Kidney capillary endothelial cell (primary cell): ENCODE results near the gene SPON2.
A peak's percentile ranks its signal among the peaks of the same experiment; 100 is the strongest.

Source experiments
- DNase-seq: peaks from one replicate; pipeline ENCODE4 v3.0.0-alpha.2; 2018; ENCODE audit warnings: low spot score

Gene SPON2

DNA sequence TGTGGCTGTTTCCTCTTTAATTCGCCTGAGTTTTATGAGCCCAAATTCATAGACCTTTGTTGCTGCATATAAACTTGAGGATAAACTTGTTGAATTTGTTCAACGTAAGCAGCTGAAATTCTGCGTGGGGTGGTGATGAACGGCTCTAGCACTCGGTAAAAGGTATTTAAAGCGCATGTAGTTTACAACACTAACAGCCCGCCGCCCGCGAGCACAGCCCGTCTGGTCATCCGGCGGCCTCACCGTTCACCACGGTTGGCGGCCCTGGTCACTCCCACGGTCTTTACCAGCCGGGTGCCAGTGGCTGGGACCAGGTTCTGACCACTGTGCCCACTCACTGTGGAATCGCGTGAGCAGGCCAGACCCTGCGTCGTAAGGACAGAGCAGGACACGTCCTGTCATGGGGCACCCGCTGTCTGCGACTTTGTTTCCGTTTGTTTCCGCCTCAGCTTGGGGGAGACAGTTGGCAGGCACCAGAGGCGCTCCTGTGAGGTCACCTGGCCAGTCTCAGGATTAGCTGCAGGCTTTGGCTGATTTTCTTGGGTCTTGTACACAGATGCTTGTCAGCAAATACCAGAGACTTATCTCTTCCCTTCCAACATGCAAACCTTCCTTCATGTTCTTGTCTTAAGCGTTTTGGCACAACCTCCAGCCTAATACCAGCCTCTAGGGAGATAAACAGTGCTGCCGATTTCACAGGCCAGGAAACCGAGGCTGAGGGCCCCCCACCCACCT lies 36.8 kb upstream of the SPON2 start:
- no peak for DNase-seq

GRCh38 chr4:1208266-1208961 lies 36.0 kb upstream of the SPON2 start:
- DNase-seq: no peak

DNA sequence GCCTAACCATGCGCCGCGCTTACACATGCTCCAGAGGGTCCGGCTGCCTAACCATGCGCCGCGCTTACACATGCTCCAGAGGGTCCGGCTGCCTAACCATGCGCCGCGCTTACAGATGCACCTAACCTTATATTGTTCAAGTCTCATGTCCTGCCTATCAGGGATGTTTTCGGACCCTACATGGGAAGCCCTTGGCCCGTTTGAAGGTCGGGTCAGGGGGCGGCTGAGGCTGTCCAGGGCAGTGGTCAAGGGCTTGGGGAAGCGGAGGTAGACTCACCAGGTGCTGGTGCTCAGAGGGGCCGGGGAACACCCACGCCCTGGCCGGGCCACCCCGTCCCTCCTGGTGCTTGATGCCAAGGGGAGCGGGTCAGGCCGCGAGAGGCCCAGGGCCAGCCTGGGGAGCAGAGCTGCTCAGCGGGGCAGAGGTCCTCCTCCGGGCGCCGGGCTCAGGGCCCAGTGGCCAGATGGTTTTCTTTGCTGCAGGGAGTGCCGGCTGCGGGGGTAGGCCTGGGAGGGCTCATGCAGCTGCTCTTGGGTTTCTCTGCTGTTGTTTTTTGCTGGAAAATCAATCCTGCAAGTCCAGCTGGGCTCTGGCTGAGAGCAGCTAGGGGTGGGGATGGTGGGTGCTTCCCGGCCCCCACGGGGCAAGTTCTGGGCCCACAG lies 35.4 kb upstream of the SPON2 start:
- no peak for DNase-seq

- DNase-seq: no peak
Measured at GRCh38 chr4:1207157-1207470, 34.7 kb upstream of the SPON2 start.

DNA sequence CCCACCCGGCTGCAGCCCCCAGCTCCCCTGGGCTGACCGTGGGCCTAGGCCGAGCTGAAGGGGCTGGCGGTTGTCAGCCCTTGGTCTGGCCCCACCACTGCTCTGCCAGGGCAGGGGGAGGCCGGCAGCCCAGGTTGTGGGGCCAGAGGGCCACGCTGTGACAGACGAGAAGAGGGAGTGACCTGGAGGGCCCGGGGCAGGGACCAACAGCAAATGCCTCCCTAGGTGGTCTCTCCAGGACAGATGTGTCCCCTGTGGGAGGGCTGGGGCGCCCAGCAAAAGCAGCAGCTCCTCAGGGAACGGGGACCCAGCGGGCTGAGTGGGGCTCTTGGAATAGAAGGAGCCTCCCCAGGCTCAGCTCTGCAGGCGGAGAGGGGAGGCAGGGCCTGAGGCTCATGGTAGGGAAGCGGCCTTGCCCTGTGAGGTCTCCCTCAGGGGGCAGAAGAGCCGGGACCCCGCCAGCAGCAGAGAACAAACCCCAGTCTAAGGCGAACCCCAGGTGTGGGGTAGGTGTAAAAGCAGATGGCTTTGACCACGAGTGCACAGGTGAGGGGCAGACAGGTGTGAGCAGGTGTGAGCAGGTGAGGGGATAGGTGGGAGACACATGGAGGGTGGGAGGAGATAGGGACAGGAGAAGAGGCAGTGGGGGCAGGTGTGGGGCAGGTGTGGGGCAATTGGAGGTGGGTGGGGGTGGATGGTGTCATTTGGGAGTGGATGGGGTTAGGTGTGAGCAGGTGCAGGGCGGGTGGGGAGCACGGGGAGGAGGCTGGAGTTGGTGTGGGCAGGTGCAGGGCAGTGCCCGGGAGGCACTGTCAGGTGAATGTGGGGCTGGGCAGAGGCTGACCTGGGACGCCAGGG lies 34.1 kb upstream of the SPON2 start:
- no peak for DNase-seq

DNA sequence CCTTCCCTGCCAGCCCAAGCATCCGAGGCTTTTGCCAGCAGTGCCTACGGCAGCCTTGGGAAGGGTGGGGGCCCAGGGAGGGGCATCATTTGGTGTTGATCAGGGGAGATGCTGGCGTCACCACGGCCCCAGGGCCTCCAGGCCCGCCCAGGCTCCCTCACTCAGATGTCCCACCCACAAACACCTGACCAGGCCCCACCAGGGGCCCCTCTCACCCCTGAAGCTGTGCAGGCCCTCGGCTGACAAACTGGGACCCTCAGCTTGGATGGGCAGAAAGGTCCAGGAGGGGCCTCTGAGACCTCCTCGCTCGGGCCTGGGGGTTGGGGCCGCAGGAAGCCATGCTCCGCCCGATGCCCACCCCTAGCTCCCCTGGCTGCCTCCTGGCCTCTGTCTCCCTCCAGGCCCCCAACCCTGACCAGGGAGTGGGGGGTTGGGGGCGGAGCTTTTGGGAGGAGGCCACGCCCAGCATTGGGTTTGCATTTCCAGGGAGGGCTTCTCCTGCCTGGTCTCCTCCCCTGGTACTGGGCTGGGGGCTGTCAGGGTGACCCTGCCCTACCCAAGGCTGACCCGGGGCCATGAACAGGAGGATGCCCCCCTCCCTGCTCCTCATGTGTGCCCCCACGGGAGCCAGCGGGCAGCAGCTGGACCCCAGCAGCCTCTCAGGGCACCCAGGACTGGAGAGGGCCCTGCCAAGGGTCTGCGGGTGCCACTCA lies 33.4 kb upstream of the SPON2 start:
- DNase-seq: no peak

GRCh38 chr4:1204828-1205585 lies 32.6 kb upstream of the SPON2 start:
- DNase-seq: no peak

DNA sequence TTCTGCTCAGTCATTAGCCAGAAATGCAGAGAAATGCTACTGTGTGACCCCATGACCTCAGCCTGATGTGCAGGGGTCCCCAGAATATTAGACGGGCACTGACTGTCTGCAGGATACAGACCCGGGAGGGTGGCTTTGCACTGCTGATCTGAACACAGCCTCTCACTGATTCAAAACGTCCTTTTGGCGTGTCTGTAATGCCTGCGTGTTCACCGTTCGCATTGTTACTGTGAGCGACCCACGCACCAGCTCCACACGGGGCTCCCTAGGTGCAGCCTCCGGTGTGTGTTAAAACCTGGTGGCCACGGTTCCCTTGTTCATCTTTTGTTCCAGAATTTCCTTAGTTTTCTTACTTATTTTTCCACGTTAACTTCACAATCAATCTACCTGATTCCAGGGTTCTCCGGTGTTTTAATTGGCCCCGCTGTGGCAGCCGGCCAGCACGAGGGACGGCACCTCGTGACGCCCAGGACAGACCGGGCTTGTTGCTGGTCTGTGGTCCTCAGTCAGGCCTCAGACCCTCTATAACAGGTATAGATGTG lies 32.0 kb upstream of the SPON2 start:
- DNase-seq: no peak

- no peak for DNase-seq
Measured at GRCh38 chr4:1203026-1203616, 30.7 kb upstream of the SPON2 start.

- no peak for DNase-seq
Measured at GRCh38 chr4:1202526-1203011, 30.2 kb upstream of the SPON2 start.

- no peak for DNase-seq
Measured at GRCh38 chr4:1201851-1202525, 29.6 kb upstream of the SPON2 start.

DNA sequence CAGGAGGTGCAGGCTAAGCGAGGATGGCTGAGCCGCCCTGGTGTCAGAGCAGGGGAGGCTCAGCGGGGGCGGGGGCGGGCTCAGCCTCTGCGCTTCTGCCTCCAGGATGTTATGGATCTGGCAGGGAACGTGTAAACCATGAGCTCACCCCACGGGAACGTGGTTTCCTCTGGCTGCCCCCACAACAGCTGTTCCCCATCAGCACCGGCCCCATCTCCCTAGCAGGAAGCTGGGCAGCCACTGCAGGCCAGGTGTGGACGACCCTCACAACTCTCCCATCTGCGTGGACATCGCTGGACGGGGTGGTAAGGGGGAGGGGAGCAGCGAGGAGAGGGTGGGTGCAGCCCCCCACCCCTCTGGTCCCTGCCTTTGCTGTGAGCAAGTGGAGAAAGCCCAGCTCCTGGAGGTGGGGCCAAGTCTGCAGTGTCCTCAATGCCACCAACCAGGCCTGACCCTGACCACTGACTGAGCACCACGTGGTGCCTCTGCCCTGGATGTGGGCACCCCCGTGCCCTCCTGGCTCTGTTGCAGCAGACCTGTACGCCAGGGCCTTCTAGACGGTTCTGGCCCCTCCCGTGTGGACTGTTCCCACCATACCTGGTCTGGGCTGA lies 28.1 kb upstream of the SPON2 start:
- peak; percentile 17 for DNase-seq

- DNase-seq: no peak
Measured at GRCh38 chr4:1199556-1200331, 27.4 kb upstream of the SPON2 start.

DNA sequence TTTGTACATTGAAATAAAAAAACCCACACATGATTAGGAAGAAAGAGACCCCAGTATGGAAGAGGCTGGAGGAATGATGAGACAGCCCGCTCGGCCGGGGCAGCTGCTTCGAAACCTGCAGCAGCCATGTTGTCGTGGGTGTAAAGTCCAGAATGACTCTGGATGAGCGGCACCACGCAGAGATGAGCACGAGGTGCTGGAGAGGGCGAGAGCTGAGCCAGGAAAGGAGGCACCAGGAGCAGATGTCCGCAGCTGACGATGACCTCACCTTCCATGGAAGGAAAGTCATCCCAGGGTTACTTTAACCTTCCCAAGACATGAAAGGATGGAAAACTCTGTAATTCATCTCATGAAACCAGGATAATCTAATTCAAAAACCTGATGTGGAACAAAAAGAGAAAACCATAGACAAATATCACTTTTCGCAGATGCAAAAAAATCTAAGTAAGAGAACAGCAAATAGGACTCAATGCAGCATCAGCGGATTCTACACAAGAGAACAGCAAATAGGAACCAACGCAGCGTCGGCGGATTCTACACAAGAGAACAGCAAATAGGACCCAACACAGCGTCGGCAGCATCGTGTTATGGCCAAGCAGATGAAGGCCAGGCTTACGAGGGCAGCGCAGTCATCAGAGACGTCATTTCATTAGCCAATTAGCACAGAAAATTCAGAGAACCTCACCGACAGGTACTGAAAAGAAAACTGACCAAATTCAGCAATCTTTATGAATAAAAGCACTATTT lies 25.9 kb upstream of the SPON2 start:
- DNase-seq: no peak

GRCh38 chr4:1196421-1197183 lies 24.2 kb upstream of the SPON2 start:
- no peak for DNase-seq

DNA sequence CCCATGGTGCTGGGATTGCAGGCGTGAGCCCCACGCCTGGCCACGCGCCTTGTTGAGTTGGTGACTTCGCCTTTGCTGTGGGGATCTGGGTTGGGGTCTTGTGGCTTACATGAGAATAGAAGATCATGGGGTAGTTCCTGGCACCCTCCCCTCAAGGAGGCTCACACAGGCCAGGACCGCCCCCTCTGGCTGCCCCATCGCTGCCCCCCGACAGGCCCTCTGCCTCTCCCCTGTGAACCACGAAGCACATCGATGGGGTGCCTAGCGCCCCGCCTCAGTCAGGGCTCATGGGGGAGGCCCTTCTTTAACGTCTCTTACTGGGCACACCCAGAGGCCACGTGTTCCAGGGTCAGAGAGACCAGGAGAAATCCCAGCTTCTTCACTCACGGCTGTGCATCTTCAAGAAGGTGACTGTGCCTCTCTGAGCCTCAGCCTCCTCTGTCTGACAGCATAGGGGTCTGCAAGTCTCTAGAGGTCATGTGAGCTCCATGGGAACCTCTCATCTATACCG lies 23.6 kb upstream of the SPON2 start:
- no peak for DNase-seq
